ENCODE results near the gene MACROD2. TPM values are rescaled to one million over a fixed set of nuclear protein-coding genes. Genes with fewer than 3 reads are reported as not detected.

MACROD2 gene
- total RNA-seq, 1 donor from 2014 or later, result 17.1 TPM

DNA sequence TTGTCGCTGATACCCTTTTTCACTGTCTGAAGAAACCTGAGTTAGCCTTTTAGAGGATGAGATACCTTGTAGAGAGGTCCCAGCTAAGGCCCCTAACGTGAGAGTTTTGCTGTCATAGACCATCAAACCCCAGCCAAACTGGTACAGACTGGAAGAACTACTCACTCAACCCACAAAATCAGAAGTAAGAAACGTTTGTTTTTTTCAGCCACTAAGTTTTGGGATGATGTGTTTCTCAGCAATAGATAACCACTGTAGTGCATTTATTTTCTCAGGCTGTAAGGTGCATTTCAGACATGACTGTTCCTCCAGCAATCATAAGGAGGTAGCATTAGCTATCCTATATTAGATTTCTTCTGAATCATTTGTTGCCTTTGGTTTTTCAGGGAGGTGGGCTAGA lies 749.4 kb downstream of the MACROD2 start:
- no peak for DNase-seq (ENCODE audit: low spot score)

GRCh38 chr20:14745830-14746229 lies 750.5 kb downstream of the MACROD2 start:
- no peak for DNase-seq (ENCODE audit: low spot score)

GRCh38 chr20:14751191-14751590 lies 755.9 kb downstream of the MACROD2 start:
- DNase-seq (ENCODE audit: low spot score), result no peak

DNA sequence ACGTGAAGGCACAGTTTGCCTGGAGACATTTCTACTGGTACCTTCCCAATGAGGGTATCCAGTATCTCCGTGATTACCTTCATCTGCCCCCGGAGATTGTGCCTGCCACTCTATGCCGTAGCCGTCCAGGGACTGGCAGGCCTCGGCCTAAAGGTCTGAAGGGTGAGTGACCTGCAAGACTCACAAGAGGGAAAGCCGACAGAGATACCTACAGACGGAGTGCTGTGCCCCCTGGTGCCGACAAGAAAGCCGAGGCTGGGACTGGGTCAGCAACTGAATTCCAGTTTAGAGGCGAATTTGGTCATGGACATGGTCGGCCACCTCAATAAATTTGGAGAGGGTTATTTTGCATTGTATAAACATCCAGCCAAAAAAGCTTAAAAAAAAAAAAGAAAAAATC lies 762.4 kb downstream of the MACROD2 start:
- DNase-seq (ENCODE audit: low spot score), result no peak

DNA sequence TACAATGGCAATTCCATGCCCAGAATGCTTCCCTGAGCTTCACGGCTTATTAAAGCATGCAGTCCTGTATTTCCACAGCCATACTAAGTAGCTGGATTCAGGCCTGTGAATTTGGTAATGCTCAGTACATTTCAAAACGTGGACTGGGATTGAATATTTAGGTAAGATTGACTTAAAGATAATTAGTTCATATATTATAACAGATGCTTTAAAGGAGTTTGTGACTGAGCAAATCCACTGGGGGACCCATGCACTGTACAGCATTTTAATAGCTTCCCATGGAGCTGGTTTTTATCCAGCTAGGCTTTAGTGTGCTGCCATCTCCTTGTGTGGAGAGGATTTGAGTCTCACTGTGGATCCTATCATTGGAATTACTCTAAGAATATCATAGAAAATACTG lies 763.0 kb downstream of the MACROD2 start:
- no peak for DNase-seq (ENCODE audit: low spot score)

- DNase-seq (ENCODE audit: low spot score), result no peak
Measured at GRCh38 chr20:14759979-14760378, 764.7 kb downstream of the MACROD2 start.

DNA sequence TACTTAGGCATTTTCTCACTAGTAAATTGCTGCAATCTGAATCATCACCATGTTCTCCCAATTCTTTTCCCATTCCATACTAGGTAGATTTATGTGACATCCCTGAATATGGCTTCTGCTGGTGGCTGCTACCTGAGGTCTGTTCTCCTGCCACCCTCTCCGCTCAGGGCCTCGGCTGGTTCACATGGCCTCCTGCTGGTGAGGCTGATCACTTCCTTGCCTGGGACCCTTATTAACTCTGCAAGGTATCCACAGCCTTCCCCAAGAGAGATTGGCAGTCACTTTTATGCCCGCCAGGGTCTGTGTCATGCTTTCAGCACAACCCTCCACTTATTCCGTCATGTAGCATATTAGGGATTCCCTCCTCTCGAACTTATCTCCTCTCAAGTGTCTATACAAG lies 766.6 kb downstream of the MACROD2 start:
- DNase-seq (ENCODE audit: low spot score), result no peak

- DNase-seq (ENCODE audit: low spot score), result peak; percentile 79
Measured at GRCh38 chr20:14764511-14765369, 769.4 kb downstream of the MACROD2 start.

DNA sequence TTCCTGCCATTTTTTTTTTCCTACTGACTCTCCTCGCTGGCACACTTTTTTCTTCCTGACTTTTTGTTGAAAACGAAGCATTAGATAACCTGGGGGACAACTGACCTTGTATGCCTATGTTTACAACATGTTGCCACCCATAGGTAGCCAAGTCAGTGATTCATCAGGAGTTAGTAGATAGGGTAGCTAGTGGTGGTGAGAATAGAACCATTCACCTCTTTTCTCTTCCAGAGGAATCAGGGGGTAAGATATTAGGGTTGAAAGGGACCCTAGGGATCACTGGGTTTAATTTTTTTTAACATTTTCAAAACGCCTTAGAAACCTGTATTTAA lies 770.0 kb downstream of the MACROD2 start:
- no peak for DNase-seq (ENCODE audit: low spot score)

- DNase-seq (ENCODE audit: low spot score), result no peak
Measured at GRCh38 chr20:14773486-14773885, 778.2 kb downstream of the MACROD2 start.

DNA sequence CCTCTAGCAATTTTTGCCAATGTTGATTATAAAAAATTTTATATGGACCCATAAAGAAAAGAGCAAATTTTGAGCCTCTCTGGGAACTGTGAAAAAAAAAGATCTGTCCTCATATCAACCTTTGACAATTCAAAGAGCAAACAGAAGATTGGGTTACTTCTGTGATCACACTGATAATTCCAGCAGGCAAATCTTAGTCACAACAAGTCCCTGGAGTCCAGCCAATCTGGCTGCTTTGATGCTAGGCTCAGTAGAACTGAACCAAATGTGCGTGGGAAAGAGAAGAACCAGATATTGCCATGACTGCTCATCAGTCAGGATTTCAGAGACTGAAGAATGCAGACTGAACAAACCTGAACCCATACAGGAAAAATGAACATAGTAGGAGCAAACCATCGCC lies 780.5 kb downstream of the MACROD2 start:
- peak; percentile 64 for DNase-seq (ENCODE audit: low spot score)

DNA sequence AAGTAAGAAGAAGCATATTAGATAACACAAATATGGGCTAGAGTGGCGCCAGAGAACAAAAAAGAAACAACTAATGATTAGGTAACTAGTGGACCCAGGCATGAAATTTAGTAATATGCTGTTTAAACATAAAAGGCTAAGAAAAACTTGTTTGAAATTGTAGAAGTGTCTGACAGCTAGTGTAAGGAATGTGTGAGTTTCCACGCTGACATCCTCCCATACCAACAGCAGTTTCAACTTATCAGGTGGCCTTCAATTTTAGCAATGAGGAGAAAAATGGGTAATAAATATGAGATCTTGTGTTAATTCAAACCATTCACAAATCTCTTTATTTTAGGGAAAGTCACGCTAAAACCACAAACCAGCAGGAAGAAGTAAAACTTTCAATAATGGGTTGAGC lies 782.3 kb downstream of the MACROD2 start:
- DNase-seq (ENCODE audit: low spot score), result no peak

GRCh38 chr20:14778096-14778495 lies 782.8 kb downstream of the MACROD2 start:
- DNase-seq (ENCODE audit: low spot score), result no peak

GRCh38 chr20:14778875-14779274 lies 783.6 kb downstream of the MACROD2 start:
- no peak for DNase-seq (ENCODE audit: low spot score)

- no peak for DNase-seq (ENCODE audit: low spot score)
Measured at GRCh38 chr20:14780508-14780907, 785.2 kb downstream of the MACROD2 start.

- no peak for DNase-seq (ENCODE audit: low spot score)
Measured at GRCh38 chr20:14782731-14783130, 787.4 kb downstream of the MACROD2 start.

DNA sequence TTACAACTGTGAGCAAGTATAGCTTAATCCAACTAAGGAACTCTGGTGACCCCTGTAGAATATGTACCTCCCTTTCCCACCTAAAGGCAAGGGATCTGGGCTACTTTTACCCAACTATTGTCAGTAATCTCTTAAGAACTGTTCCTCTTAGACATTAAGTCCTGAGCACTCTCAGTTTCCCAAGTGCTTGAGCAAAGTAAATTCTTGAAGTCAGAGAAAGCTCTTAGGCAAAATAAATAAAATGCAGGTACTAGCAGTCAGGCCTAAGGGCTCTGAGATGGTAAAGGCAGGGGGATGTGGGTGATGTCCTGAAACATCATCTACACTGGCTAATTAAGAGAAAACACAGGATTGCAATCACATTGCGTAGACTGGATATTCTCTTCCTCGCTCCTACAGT lies 788.5 kb downstream of the MACROD2 start:
- no peak for DNase-seq (ENCODE audit: low spot score)

DNA sequence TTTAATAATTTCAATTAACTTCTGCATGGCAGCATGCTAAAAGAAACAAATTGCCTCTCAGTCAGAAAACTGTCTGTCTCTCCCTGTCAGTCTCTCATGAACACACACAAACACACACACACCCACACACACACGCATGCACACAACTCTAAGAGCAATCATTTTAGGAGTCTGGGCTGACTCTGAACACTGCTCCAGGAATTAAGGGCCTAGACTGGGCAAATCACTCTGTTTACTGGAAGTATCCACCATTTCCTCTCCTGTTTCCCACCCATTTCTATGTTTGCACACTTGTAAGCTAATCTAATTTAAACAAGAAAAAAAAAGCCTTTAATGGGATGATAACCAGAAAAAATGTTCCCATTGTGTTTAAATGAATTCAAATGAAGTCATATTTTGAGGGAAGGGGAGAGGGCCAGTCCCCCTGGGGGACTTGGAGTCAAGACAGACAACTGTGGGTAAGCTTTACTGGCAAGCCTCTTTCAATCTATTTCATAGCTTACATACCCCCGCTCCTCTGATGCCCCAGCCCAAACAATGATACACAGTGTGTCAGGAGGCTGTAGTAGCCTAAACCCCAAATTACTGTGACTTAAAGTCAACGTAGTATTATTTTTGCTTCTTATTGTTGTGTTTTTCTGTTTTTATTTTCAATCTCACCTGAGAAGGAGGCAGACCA lies 789.9 kb downstream of the MACROD2 start:
- DNase-seq (ENCODE audit: low spot score), result no peak

DNA sequence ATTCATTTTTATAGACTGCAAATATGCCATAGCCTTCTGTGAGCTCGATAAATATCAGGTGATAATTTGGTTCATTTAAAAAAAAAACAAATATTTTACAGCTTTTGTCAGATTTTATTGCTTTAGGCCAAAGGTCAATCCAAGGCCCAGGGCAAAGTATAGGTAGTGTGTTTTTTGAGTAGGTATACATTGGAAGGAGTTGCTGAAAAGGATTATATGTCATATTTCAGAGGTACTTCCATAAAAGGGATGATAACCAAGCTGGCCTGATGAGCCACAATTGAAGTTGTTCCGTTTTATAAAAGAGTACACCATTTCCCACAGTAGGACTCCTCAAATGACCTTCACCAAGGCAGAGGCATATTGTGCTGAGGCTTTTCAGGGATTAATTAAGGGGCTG lies 794.9 kb downstream of the MACROD2 start:
- DNase-seq (ENCODE audit: low spot score), result no peak

- no peak for DNase-seq (ENCODE audit: low spot score)
Measured at GRCh38 chr20:14790771-14791620, 795.7 kb downstream of the MACROD2 start.

DNA sequence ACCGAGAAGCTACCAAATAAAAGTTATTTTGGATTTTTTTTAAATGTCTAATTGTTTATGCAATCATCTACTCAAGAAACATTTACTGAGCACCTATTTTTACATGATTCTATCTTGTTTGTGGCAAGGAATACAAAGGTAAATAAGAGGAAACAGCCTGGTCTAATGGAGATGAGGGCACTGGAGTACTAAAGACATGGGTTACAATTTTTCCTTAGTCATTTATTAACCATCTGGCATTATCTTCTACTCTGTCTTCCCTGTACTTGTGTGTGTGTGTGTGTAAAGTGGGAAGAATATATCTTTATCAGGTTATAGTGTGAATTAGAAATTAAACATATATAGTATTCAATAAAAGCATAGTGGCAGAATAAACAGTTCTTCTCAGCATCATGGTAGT lies 797.6 kb downstream of the MACROD2 start:
- DNase-seq (ENCODE audit: low spot score), result no peak

GRCh38 chr20:14799545-14800216 lies 804.4 kb downstream of the MACROD2 start:
- no peak for DNase-seq (ENCODE audit: low spot score)
